Measurements from ENCODE around the gene ANKRD27.

The ANKRD27 gene

DNA sequence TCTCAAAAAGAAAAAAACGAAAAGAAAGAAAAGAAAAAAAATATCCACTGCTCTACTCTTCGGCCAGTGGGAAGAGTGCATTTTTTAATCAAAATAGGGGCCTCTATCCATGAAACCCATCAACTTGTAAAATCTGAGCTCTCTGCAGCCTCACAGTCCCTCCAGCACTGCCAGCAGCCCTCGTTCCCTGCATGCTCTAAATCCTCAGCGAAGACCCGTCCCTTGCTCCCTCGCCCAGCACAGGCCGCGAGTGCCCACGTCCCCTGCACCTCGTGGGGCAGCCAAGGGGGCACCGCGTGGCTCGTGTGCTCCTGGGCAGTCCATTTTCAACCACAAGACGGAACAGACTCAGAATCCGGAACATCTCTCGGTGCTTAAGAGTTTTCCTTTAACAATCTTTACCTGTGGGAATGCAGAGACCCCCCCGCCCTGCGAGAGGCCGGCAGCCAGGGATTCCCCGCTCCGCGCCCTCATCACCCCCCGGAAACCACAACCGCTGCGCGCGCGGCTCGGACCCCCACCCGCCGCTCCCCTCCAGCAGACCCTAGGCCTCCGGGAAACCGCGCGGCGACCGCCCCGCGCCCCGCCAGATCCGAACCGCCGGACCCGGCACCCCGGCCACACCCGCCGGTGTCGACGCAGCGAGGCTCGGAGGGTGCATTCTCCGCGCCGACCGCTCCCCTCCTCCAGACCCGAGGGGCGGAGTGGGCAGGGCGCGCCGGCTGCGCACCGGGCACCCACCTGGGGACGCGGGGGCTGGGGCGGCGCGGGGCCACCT, 638 bp downstream of the ANKRD27 start:
- Histone ChIP-seq H3K4me3 (ENCODE audit: low read depth in 1 of 2, low read length in 2 of 2) (peak overlapping the region; percentile 84 to 90), H3K27me3 (ENCODE audit: control insufficient read depth in 1 of 2, insufficient read depth in 2 of 2, low read length in 2 of 2) (peaks cover 14 to 16% of the 10 kb centered on the region in 2 donors), H3K9ac (ENCODE audit: low read depth in 1 of 2, low read length in 2 of 2) (peak overlapping the region; percentile 61 to 72), H3K9me3 (ENCODE audit: control insufficient read depth in 1 of 2, low read length in 2 of 2) (no peaks in the 10 kb centered on the region), H3K27ac (ENCODE audit: low read depth, low read length) (peak overlapping the region; percentile 51), H3K36me3 (ENCODE audit: control insufficient read depth in 1 of 2, insufficient read depth in 2 of 2, low read length in 2 of 2) (no peaks in the 10 kb centered on the region), H3K4me1 (ENCODE audit: control insufficient read depth in 1 of 2, insufficient read depth in 2 of 2, low read length in 2 of 2) (peaks cover 14 to 46% of the 10 kb centered on the region in 2 donors)

DNA sequence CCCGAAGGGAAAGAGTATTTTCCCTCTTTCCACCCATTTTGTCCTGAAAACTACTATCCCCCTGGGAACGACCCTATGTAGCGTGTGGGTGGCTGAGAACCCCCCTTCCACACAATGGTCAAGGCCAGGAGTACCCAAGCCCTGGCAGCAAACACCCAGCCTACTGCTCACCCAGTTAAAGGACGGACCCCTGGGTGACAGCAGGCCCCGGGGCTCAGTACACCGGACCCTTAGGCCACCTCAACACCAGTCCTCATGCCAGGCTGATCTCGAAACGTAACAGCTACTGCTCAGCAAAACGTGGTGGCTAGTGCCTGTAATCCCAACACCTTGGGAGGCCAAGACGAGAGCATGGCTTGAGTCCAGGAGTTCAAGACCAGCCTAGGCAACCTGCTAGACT, 1.4 kb downstream of the ANKRD27 start:
- no peaks in the 10 kb centered on the region for H3K36me3 ChIP-seq (ENCODE audit: control insufficient read depth in 1 of 2, insufficient read depth in 2 of 2, low read length in 2 of 2)
- H3K27me3 ChIP-seq (ENCODE audit: control insufficient read depth in 1 of 2, insufficient read depth in 2 of 2, low read length in 2 of 2), result peaks cover 14 to 16% of the 10 kb centered on the region in 2 donors
- no peak overlapping the region for H3K27ac ChIP-seq (ENCODE audit: low read depth, low read length)
- H3K4me1 ChIP-seq (ENCODE audit: control insufficient read depth in 1 of 2, insufficient read depth in 2 of 2, low read length in 2 of 2), result peaks cover 17 to 50% of the 10 kb centered on the region in 2 donors
- H3K9ac ChIP-seq (ENCODE audit: low read depth in 1 of 2, low read length in 2 of 2), result no peak overlapping the region
- no peaks in the 10 kb centered on the region for H3K9me3 ChIP-seq (ENCODE audit: control insufficient read depth in 1 of 2, low read length in 2 of 2)
- H3K4me3 ChIP-seq (ENCODE audit: low read depth in 1 of 2, low read length in 2 of 2), result no peak overlapping the region

DNA sequence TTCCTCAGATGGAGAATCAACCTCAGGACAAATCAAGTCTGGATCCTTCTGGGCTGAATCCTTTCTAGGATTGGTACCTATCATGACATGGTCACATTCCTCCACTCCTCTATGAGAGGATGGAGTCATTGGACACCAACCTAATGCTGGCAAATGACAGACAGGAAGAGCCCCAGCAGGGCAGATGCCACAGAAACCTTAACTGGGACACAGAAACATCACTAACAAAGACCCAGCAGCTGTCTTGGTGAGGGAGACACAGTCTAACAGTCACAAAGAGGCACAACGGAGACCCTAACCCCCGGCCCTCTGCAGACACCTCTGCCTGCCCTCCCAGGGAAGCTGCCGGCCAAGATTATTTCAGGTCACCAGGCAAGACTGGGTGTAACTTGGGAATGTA, 2.1 kb downstream of the ANKRD27 start:
- no peak overlapping the region for H3K9ac ChIP-seq (ENCODE audit: low read depth in 1 of 2, low read length in 2 of 2)

DNA sequence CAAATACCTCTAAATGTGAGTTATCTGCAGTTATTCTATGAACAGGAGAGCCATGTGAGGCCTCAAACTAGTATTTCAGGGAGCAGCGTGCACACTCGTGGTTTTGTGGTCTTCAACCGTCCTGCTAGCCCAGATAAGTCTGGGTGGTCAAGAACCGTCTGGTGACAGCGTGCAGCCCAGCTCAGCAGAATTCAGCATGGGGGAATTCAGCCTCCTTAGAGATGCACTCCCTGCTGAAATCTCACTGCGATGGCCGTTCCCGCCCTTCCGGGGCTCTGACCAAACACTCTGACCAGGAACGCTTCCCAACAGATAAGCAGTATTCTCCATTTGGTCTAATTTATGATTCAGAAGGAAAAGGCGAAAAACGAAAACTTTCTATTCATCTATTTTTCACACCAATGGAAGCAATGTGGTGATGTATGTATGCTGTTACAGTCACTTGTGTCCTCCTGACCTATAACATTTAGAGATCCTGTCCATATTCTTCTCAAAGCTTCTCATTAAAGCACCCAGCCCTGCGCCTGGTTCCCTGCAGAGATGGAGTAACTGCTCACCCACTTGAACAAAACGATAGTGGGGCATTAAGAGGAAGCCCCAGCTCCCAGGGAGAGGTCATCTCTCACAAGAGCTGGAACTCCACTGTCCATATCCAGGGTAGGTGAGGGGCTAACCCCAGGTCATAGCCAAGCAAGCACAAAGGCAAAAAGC, 2.9 kb downstream of the ANKRD27 start:
- H3K9me3 ChIP-seq (ENCODE audit: control insufficient read depth in 1 of 2, low read length in 2 of 2), result no peaks in the 10 kb centered on the region
- peaks cover 0 to 2% of the 10 kb centered on the region in 2 donors for H3K36me3 ChIP-seq (ENCODE audit: control insufficient read depth in 1 of 2, insufficient read depth in 2 of 2, low read length in 2 of 2)
- no peak overlapping the region for H3K27ac ChIP-seq (ENCODE audit: low read depth, low read length)
- no peak overlapping the region for H3K9ac ChIP-seq (ENCODE audit: low read depth in 1 of 2, low read length in 2 of 2)
- no peak overlapping the region for H3K4me3 ChIP-seq (ENCODE audit: low read depth in 1 of 2, low read length in 2 of 2)
- H3K4me1 ChIP-seq (ENCODE audit: control insufficient read depth in 1 of 2, insufficient read depth in 2 of 2, low read length in 2 of 2), result peaks cover 17 to 48% of the 10 kb centered on the region in 2 donors
- peaks cover 6 to 9% of the 10 kb centered on the region in 2 donors for H3K27me3 ChIP-seq (ENCODE audit: control insufficient read depth in 1 of 2, insufficient read depth in 2 of 2, low read length in 2 of 2)

More for the DNA sequence above, 2.1 kb downstream of the ANKRD27 start:
- no peaks in the 10 kb centered on the region for H3K9me3 ChIP-seq (ENCODE audit: control insufficient read depth in 1 of 2, low read length in 2 of 2)
- no peaks in the 10 kb centered on the region for H3K36me3 ChIP-seq (ENCODE audit: control insufficient read depth in 1 of 2, insufficient read depth in 2 of 2, low read length in 2 of 2)
- no peak overlapping the region for H3K27ac ChIP-seq (ENCODE audit: low read depth, low read length)
- no peak overlapping the region for H3K4me3 ChIP-seq (ENCODE audit: low read depth in 1 of 2, low read length in 2 of 2)
- peaks cover 14% of the 10 kb centered on the region in 2 donors for H3K27me3 ChIP-seq (ENCODE audit: control insufficient read depth in 1 of 2, insufficient read depth in 2 of 2, low read length in 2 of 2)
- peaks cover 17 to 50% of the 10 kb centered on the region in 2 donors for H3K4me1 ChIP-seq (ENCODE audit: control insufficient read depth in 1 of 2, insufficient read depth in 2 of 2, low read length in 2 of 2)

DNA sequence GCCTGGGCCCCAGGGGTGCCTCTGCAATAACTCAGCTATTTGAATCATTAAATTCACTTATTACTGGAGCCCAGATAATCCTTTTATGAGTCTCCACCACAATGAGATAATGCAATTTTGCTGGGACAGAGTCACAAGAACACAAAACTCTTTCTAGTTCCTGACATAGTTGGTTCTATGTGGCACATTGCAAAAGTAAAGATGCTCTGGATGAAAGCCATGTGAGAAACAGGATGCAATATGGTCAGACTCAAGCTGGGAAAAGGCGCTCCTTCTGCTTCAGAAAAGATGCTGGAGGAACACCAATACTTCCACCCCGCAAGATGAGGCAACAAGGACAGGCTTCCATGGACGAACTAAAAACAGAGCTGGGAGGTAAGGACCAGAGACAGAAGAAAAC, 5.7 kb downstream of the ANKRD27 start:
- no peak overlapping the region for H3K4me3 ChIP-seq (ENCODE audit: low read depth in 1 of 2, low read length in 2 of 2)
- H3K27ac ChIP-seq (ENCODE audit: low read depth, low read length), result no peak overlapping the region
- H3K4me1 ChIP-seq (ENCODE audit: control insufficient read depth in 1 of 2, insufficient read depth in 2 of 2, low read length in 2 of 2), result peaks cover 17 to 32% of the 10 kb centered on the region in 2 donors

DNA sequence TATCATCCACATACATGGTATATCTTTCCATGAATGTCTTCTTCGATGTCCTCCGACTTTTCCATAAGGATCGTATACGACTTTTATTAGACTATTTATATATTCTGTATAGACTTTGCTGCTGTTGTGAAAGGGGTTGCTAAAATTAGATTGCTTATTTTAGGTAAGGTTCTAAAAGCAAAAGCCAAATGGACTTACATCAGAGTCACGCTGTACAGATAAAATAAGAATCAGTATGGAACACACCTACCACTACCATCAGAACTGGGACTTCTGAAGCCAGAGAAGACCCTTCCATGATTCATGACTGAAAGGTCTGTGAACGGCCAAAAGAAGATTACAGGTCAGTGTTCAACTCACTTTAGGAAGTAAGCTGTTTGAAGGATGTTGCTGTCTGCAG, 8.9 kb downstream of the ANKRD27 start:
- no peak overlapping the region for H3K4me3 ChIP-seq (ENCODE audit: low read depth in 1 of 2, low read length in 2 of 2)
- no peaks in the 10 kb centered on the region for H3K27me3 ChIP-seq (ENCODE audit: control insufficient read depth in 1 of 2, insufficient read depth in 2 of 2, low read length in 2 of 2)
- peaks cover 0 to 10% of the 10 kb centered on the region in 2 donors for H3K36me3 ChIP-seq (ENCODE audit: control insufficient read depth in 1 of 2, insufficient read depth in 2 of 2, low read length in 2 of 2)
- H3K27ac ChIP-seq (ENCODE audit: low read depth, low read length), result no peak overlapping the region
- peaks cover 10 to 15% of the 10 kb centered on the region in 2 donors for H3K4me1 ChIP-seq (ENCODE audit: control insufficient read depth in 1 of 2, insufficient read depth in 2 of 2, low read length in 2 of 2)
- no peak overlapping the region for H3K9ac ChIP-seq (ENCODE audit: low read depth in 1 of 2, low read length in 2 of 2)
- no peaks in the 10 kb centered on the region for H3K9me3 ChIP-seq (ENCODE audit: control insufficient read depth in 1 of 2, low read length in 2 of 2)

More for the DNA sequence above, 5.7 kb downstream of the ANKRD27 start:
- Histone ChIP-seq H3K9ac (ENCODE audit: low read depth in 1 of 2, low read length in 2 of 2) (no peak overlapping the region), H3K9me3 (ENCODE audit: control insufficient read depth in 1 of 2, low read length in 2 of 2) (no peaks in the 10 kb centered on the region), H3K27me3 (ENCODE audit: control insufficient read depth in 1 of 2, insufficient read depth in 2 of 2, low read length in 2 of 2) (no peaks in the 10 kb centered on the region), H3K36me3 (ENCODE audit: control insufficient read depth in 1 of 2, insufficient read depth in 2 of 2, low read length in 2 of 2) (peaks cover 0 to 10% of the 10 kb centered on the region in 2 donors)

DNA sequence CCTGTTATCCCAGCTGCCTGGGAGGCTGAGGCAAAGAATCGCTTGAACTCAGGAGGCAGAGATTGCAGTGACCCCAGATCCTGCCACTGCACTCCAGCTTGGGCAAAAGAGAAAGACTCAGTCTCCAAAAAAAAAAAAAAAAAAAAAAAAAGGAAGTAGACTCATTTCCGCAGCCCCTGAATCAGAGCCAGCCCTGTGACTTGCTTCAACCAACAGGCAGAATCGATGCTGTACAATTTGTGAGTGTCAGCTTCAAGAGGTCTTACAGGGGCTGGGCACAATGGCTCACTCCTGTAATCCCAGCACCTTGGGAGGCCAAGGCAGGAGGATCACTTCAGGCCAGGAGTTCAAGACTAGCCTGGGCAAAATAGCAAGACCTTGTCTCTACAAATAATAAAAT, 12.8 kb downstream of the ANKRD27 start:
- no peak overlapping the region for H3K4me3 ChIP-seq (ENCODE audit: low read depth in 1 of 2, low read length in 2 of 2)
- H3K9me3 ChIP-seq (ENCODE audit: control insufficient read depth in 1 of 2, low read length in 2 of 2), result no peaks in the 10 kb centered on the region
- peaks cover 0 to 19% of the 10 kb centered on the region in 2 donors for H3K36me3 ChIP-seq (ENCODE audit: control insufficient read depth in 1 of 2, insufficient read depth in 2 of 2, low read length in 2 of 2)
- no peaks in the 10 kb centered on the region for H3K27me3 ChIP-seq (ENCODE audit: control insufficient read depth in 1 of 2, insufficient read depth in 2 of 2, low read length in 2 of 2)
- H3K27ac ChIP-seq (ENCODE audit: low read depth, low read length), result no peak overlapping the region
- H3K9ac ChIP-seq (ENCODE audit: low read depth in 1 of 2, low read length in 2 of 2), result no peak overlapping the region
- no peaks in the 10 kb centered on the region for H3K4me1 ChIP-seq (ENCODE audit: control insufficient read depth in 1 of 2, insufficient read depth in 2 of 2, low read length in 2 of 2)

DNA sequence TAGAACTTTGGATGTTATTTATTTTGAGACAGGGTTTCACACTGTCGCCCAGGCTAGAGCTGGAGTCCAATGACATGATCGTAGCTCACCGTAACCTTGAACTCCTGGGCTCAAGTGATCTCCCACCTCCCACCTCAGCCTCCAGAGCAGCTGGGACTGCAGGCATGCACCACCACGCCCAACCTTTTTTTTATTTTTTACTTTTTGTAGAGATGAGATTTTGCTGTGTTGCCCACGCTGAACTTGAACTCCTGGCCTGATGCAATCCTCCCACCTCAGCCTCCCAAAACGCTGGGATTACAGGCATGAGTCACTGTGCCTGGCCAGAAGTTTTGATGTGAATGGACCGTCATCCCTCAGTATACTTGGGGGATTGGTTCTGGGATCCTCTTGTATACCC, 13.7 kb downstream of the ANKRD27 start:
- no peaks in the 10 kb centered on the region for H3K27me3 ChIP-seq (ENCODE audit: control insufficient read depth in 1 of 2, insufficient read depth in 2 of 2, low read length in 2 of 2)
- no peak overlapping the region for H3K9ac ChIP-seq (ENCODE audit: low read depth in 1 of 2, low read length in 2 of 2)
- no peak overlapping the region for H3K27ac ChIP-seq (ENCODE audit: low read depth, low read length)
- no peak overlapping the region for H3K4me3 ChIP-seq (ENCODE audit: low read depth in 1 of 2, low read length in 2 of 2)
- no peaks in the 10 kb centered on the region for H3K9me3 ChIP-seq (ENCODE audit: control insufficient read depth in 1 of 2, low read length in 2 of 2)
- no peaks in the 10 kb centered on the region for H3K4me1 ChIP-seq (ENCODE audit: control insufficient read depth in 1 of 2, insufficient read depth in 2 of 2, low read length in 2 of 2)
- H3K36me3 ChIP-seq (ENCODE audit: control insufficient read depth in 1 of 2, insufficient read depth in 2 of 2, low read length in 2 of 2), result peaks cover 0 to 17% of the 10 kb centered on the region in 2 donors

DNA sequence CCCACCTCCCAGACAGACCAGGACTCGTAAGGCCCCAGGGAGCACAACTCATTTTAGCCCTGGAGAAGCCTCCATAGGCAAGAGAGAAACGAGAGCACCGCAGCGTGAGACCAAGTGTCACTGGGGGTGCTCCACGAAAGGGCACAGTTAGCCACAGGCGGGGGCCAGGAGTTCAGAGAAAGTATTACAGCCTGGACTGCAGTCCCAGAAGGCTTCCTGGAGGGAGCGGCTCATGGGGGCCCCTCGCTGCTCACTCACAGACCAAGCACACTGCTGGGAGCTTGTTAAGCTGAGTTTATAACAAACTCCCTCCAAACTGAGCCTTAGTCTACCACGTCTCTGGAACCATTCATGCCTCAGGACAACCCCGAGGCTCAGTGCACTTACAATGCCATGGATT, 16.5 kb downstream of the ANKRD27 start:
- Histone ChIP-seq H3K27me3 (ENCODE audit: control insufficient read depth in 1 of 2, insufficient read depth in 2 of 2, low read length in 2 of 2) (no peaks in the 10 kb centered on the region), H3K9ac (ENCODE audit: low read depth in 1 of 2, low read length in 2 of 2) (no peak overlapping the region), H3K27ac (ENCODE audit: low read depth, low read length) (no peak overlapping the region), H3K4me3 (ENCODE audit: low read depth in 1 of 2, low read length in 2 of 2) (no peak overlapping the region), H3K36me3 (ENCODE audit: control insufficient read depth in 1 of 2, insufficient read depth in 2 of 2, low read length in 2 of 2) (peaks cover 3 to 22% of the 10 kb centered on the region in 2 donors), H3K4me1 (ENCODE audit: control insufficient read depth in 1 of 2, insufficient read depth in 2 of 2, low read length in 2 of 2) (no peaks in the 10 kb centered on the region), H3K9me3 (ENCODE audit: control insufficient read depth in 1 of 2, low read length in 2 of 2) (no peaks in the 10 kb centered on the region)

DNA sequence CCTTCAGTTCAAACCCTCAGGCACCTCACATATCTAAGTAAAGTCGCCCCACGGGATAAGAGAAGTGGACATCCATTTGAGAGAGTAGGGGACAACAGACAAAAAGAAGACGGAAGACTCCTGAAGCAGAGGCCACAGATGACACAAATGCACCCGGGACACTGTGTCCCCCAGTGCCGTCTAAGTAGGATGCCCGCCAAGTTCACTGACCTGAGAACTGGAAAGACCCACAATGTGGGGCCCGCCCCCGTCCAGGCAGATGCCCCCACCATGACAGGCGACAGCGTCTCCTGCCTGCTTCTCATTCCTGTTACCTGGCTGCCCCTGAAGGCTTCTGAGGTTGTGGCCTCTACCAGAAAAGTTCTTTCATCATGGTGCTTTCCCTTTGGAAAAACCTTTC, 16.9 kb downstream of the ANKRD27 start:
- Histone ChIP-seq H3K27me3 (ENCODE audit: control insufficient read depth in 1 of 2, insufficient read depth in 2 of 2, low read length in 2 of 2) (no peaks in the 10 kb centered on the region), H3K4me1 (ENCODE audit: control insufficient read depth in 1 of 2, insufficient read depth in 2 of 2, low read length in 2 of 2) (peaks cover under 1 to 2% of the 10 kb centered on the region in 2 donors), H3K9me3 (ENCODE audit: control insufficient read depth in 1 of 2, low read length in 2 of 2) (no peaks in the 10 kb centered on the region), H3K4me3 (ENCODE audit: low read depth in 1 of 2, low read length in 2 of 2) (no peak overlapping the region), H3K36me3 (ENCODE audit: control insufficient read depth in 1 of 2, insufficient read depth in 2 of 2, low read length in 2 of 2) (peaks cover 3 to 22% of the 10 kb centered on the region in 2 donors), H3K9ac (ENCODE audit: low read depth in 1 of 2, low read length in 2 of 2) (no peak overlapping the region), H3K27ac (ENCODE audit: low read depth, low read length) (no peak overlapping the region)
